OCI-LY1 (cell line): ENCODE results near the gene SLC17A9.

Source experiments
- H2AFZ ChIP-seq: fragments of 200-600 bp; sonication (generic), shearing (Covaris generic); 2 replicates; pipeline ENCODE4 v1.6.0; 2014; ENCODE audit warnings: antibody characterized with exemption, mild to moderate bottlenecking, low read length
- H3F3A ChIP-seq: fragments of 200-600 bp; sonication (generic), shearing (Covaris generic); 2 replicates; pipeline ENCODE4 v1.6.0; 2014; ENCODE audit warnings: mild to moderate bottlenecking, antibody characterized with exemption, low read length, moderate library complexity; ENCODE audit not compliant: insufficient read depth
- H3K27ac ChIP-seq: fragments of 200-600 bp; sonication (generic); 2 replicates; pipeline ENCODE4 v1.5.1; 2014; ENCODE audit warnings: low read length, mixed run types, mild to moderate bottlenecking, low read depth; ENCODE audit not compliant: poor library complexity, severe bottlenecking
- H3K27me3 ChIP-seq: fragments of 200-600 bp; sonication (generic); 2 replicates; pipeline ENCODE4 v1.6.0; 2014; ENCODE audit warnings: antibody characterized with exemption, mild to moderate bottlenecking, low read length, moderate library complexity; ENCODE audit not compliant: insufficient read depth
- H3K36me3 ChIP-seq: fragments of 200-600 bp; sonication (generic); 2 replicates; pipeline ENCODE4 v1.6.1; 2014; ENCODE audit warnings: mild to moderate bottlenecking, antibody characterized with exemption, low read length, moderate library complexity, mixed read lengths; ENCODE audit not compliant: insufficient read depth
- H3K4me1 ChIP-seq: fragments of 200-600 bp; sonication (generic); 2 replicates; pipeline ENCODE4 v1.5.1; 2014; ENCODE audit warnings: mild to moderate bottlenecking, low read length, moderate library complexity; ENCODE audit not compliant: insufficient read depth, severe bottlenecking
- H3K4me2 ChIP-seq: fragments of 200-600 bp; sonication (generic), shearing (Covaris generic); 2 replicates; pipeline ENCODE4 v1.6.1; 2014; ENCODE audit warnings: low read length
- H3K4me3 ChIP-seq: fragments of 200-600 bp; sonication (generic); 2 replicates; pipeline ENCODE4 v1.5.1; 2014; ENCODE audit warnings: low read length, low read depth, mild to moderate bottlenecking, mixed read lengths; ENCODE audit not compliant: poor library complexity, severe bottlenecking
- H3K79me2 ChIP-seq: fragments of 200-600 bp; shearing (Covaris generic); 2 replicates; pipeline ENCODE4 v1.6.1; 2016; ENCODE audit warnings: mixed run types, low read length, mixed read lengths; ENCODE audit not compliant: insufficient read depth
- H3K9ac ChIP-seq: fragments of 200-600 bp; sonication (generic), shearing (Covaris generic); 2 replicates; pipeline ENCODE4 v1.6.1; 2014; ENCODE audit warnings: mild to moderate bottlenecking, low read length, mixed read lengths
- H3K9me2 ChIP-seq: fragments of 200-600 bp; sonication (generic), shearing (Covaris generic); 2 replicates; pipeline ENCODE4 v1.6.1; 2014; ENCODE audit warnings: low read depth, mild to moderate bottlenecking, low read length, mixed read lengths
- H3K9me3 ChIP-seq: fragments of 200-600 bp; shearing (Covaris generic); 2 replicates; pipeline ENCODE4 v1.6.1; 2014; ENCODE audit warnings: low read length, mixed read lengths
- H4K20me1 ChIP-seq: fragments of 200-600 bp; sonication (generic), shearing (Covaris generic); 2 replicates; pipeline ENCODE4 v1.6.0; 2016; ENCODE audit warnings: mild to moderate bottlenecking, low read length; ENCODE audit not compliant: insufficient read depth
- CTCF ChIP-seq: fragments of 200-600 bp; sonication (generic), shearing (Covaris generic); IDR thresholded peaks from 2 replicates; pipeline ENCODE4 v1.5.1; 2017; ENCODE audit warnings: mild to moderate bottlenecking, antibody characterized with exemption, low read length, moderate library complexity, mixed read lengths
- EZH2 ChIP-seq: fragments of 200-600 bp; sonication (generic), shearing (Covaris generic); IDR thresholded peaks from 2 replicates; pipeline ENCODE4 v1.8.0; 2017; ENCODE audit warnings: borderline replicate concordance, mixed run types, mild to moderate bottlenecking, antibody characterized with exemption, low read length, moderate library complexity, mixed read lengths

SLC17A9 gene

GRCh38 chr20:62957136-62958117, 4.9 kb downstream of the SLC17A9 start:
- Histone ChIP-seq H3F3A (no peaks in the 10 kb centered on the region), H3K4me2 (no peak overlapping the region), H4K20me1 (no peaks in the 10 kb centered on the region), H3K27ac (no peak overlapping the region), H3K79me2 (no peaks in the 10 kb centered on the region), H3K36me3 (peaks cover 13% of the 10 kb centered on the region), H3K9me2 (no peaks in the 10 kb centered on the region), H3K27me3 (no peaks in the 10 kb centered on the region), H3K4me1 (peaks cover 22% of the 10 kb centered on the region), H2AFZ (no peak overlapping the region), H3K9me3 (no peaks in the 10 kb centered on the region), H3K4me3 (no peak overlapping the region), H3K9ac (no peak overlapping the region)
- TF ChIP-seq CTCF (no peak), EZH2 (no peak)

- no peak overlapping the region for H3K27ac ChIP-seq
- TF ChIP-seq CTCF (no peak), EZH2 (no peak)
Observed at GRCh38 chr20:62958388-62959100, 6.0 kb downstream of the SLC17A9 start.

GRCh38 chr20:62959101-62959971, 6.8 kb downstream of the SLC17A9 start:
- H3K27ac ChIP-seq = no peak overlapping the region
- H3K9me3 ChIP-seq = no peaks in the 10 kb centered on the region
- no peaks in the 10 kb centered on the region for H3F3A ChIP-seq
- no peak overlapping the region for H2AFZ ChIP-seq
- no peaks in the 10 kb centered on the region for H4K20me1 ChIP-seq
- no peaks in the 10 kb centered on the region for H3K27me3 ChIP-seq
- peaks cover 23% of the 10 kb centered on the region for H3K36me3 ChIP-seq
- peaks cover 6% of the 10 kb centered on the region for H3K4me1 ChIP-seq
- H3K4me3 ChIP-seq = no peak overlapping the region
- TF ChIP-seq EZH2 = no peak
- TF ChIP-seq CTCF = no peak
- no peak overlapping the region for H3K4me2 ChIP-seq
- H3K9me2 ChIP-seq = no peaks in the 10 kb centered on the region
- H3K9ac ChIP-seq = no peak overlapping the region
- H3K79me2 ChIP-seq = no peaks in the 10 kb centered on the region

More at GRCh38 chr20:62958388-62959100, 6.0 kb downstream of the SLC17A9 start:
- Histone ChIP-seq H3K9me2 (no peaks in the 10 kb centered on the region), H3K4me1 (peaks cover 14% of the 10 kb centered on the region), H3K36me3 (peaks cover 18% of the 10 kb centered on the region), H3K4me3 (no peak overlapping the region), H3K9ac (no peak overlapping the region), H3K27me3 (no peaks in the 10 kb centered on the region), H4K20me1 (no peaks in the 10 kb centered on the region), H2AFZ (no peak overlapping the region), H3F3A (no peaks in the 10 kb centered on the region), H3K79me2 (no peaks in the 10 kb centered on the region), H3K4me2 (no peak overlapping the region), H3K9me3 (no peaks in the 10 kb centered on the region)
